B cell (primary cell): ENCODE data around the gene BBX. TPM values are rescaled to one million over a fixed set of nuclear protein-coding genes. Genes with fewer than 3 reads are reported as not detected.

Experiments used
- ATAC-seq: fragments of 200-7000 bp; cut with Tn5 transposase; one replicate; pipeline ENCODE4 v1.10.0; 2021; ENCODE audit warnings: low read depth, mild to moderate bottlenecking, moderate number of reproducible peaks, moderate library complexity
- CTCF ChIA-PET: fragments of 350-600 bp; sonication (Branson Sonifier 250); formaldehyde crosslinking; loops from one replicate; lab custom pipeline; 2021; ENCODE audit warnings: antibody characterized with exemption, inconsistent platforms; lab: Charles Lee
- POLR2A ChIA-PET: fragments of 350-600 bp; sonication (Branson Sonifier 250); formaldehyde crosslinking; loops from one replicate; lab custom pipeline; 2021; ENCODE audit warnings: antibody characterized with exemption; lab: Charles Lee
- DNase-seq: peaks from one replicate; pipeline ENCODE4 v3.0.0; 2013
- H2AFZ ChIP-seq: 2 replicates; pipeline ENCODE4 v1.6.1; 2012; ENCODE audit warnings: mild to moderate bottlenecking, low read depth, low read length; ENCODE audit not compliant: insufficient read depth, poor library complexity, severe bottlenecking
- H3K27ac ChIP-seq, 2 donors: 1 replicate in 1 of 2; 2 replicates in 1 of 2; pipeline ENCODE4 v1.5.1; 2012 to 2013; ENCODE audit warnings: low read length in 2 of 2, mild to moderate bottlenecking in 2 of 2, moderate library complexity in 1 of 2
- H3K27me3 ChIP-seq, 4 experiments: fragments of 200-600 bp in 1 of 4; sonication (generic) in 1 of 4; replicated peaks in 1 of 4; 1 replicate in 2 of 4; 2 replicates in 2 of 4; pipeline versions ENCODE4 v1.6.1 to v1.7.0; 2013 to 2016; ENCODE audit warnings: low read length in 3 of 4, mild to moderate bottlenecking in 2 of 4, mixed read lengths in 1 of 4, moderate library complexity in 1 of 4; ENCODE audit not compliant: insufficient read depth in 4 of 4, control insufficient read depth in 3 of 4; ENCODE audit errors: control extremely low read depth in 1 of 4
- H3K36me3 ChIP-seq, 2 experiments: replicated peaks in 1 of 2; 1 replicate in 1 of 2; 2 replicates in 1 of 2; pipeline versions ENCODE4 v1.6.1 to v1.7.1; 2013; ENCODE audit warnings: low read length in 1 of 2; ENCODE audit not compliant: insufficient read depth in 2 of 2, control insufficient read depth in 1 of 2; ENCODE audit errors: control extremely low read depth in 1 of 2, extremely low read depth in 1 of 2
- H3K4me1 ChIP-seq, 2 donors: fragments of 200-600 bp in 1 of 2; sonication (generic) in 1 of 2; 1 replicate in 1 of 2; 2 replicates in 1 of 2; pipeline versions ENCODE4 v1.5.1 to v1.6.1; 2013 to 2017; ENCODE audit warnings: low read length in 2 of 2; ENCODE audit not compliant: control insufficient read depth in 2 of 2, insufficient read depth in 2 of 2
- H3K4me2 ChIP-seq: replicated peaks from 2 replicates; pipeline ENCODE3; 2012; ENCODE audit warnings: mild to moderate bottlenecking, low read depth, low read length; ENCODE audit not compliant: poor library complexity, severe bottlenecking
- H3K4me3 ChIP-seq, 5 experiments: fragments of 200-600 bp in 1 of 5; sonication (generic) in 1 of 5; 1 replicate in 3 of 5; 2 replicates in 2 of 5; pipeline versions ENCODE4 v1.5.1 to v1.7.0; 2011 to 2016; ENCODE audit warnings: low read length in 4 of 5, mild to moderate bottlenecking in 4 of 5, low read depth in 2 of 5, control low read depth in 1 of 5, moderate library complexity in 1 of 5; ENCODE audit not compliant: insufficient read depth in 1 of 5; ENCODE audit errors: control extremely low read depth in 1 of 5, extremely low read depth in 1 of 5
- H3K79me2 ChIP-seq: fragments of 200-600 bp; sonication (generic); one replicate; pipeline ENCODE4 v1.6.0; 2016; ENCODE audit warnings: low read length; ENCODE audit not compliant: control insufficient read depth, insufficient read depth
- H3K9ac ChIP-seq: fragments of 200-600 bp; sonication (generic); 2 replicates; pipeline ENCODE4 v1.6.1; 2017; ENCODE audit warnings: mild to moderate bottlenecking, low read length, moderate library complexity
- H3K9me3 ChIP-seq, 3 donors: one replicate each; pipeline versions ENCODE4 v1.6.1 to v1.7.1; 2013; ENCODE audit warnings: low read length in 2 of 3; ENCODE audit not compliant: control insufficient read depth in 2 of 3, insufficient read depth in 1 of 3; ENCODE audit errors: control extremely low read depth in 1 of 3
- H4K20me1 ChIP-seq: 2 replicates; pipeline ENCODE4 v1.6.0; 2012; ENCODE audit warnings: mild to moderate bottlenecking, low read length; ENCODE audit not compliant: insufficient read depth, control insufficient read depth, poor library complexity, severe bottlenecking
- H3K27ac Mint-ChIP-seq: one replicate; pipeline ENCODE4 v1.8.0; 2021; ENCODE audit warnings: mixed read lengths
- H3K27me3 Mint-ChIP-seq: one replicate; pipeline ENCODE4 v1.8.0; 2021; ENCODE audit warnings: mixed read lengths
- H3K4me1 Mint-ChIP-seq: one replicate; pipeline ENCODE4 v1.8.0; 2021; ENCODE audit warnings: mixed read lengths
- H3K4me3 Mint-ChIP-seq: one replicate; pipeline ENCODE4 v1.8.0; 2021; ENCODE audit warnings: mixed read lengths
- H3K9me3 Mint-ChIP-seq: one replicate; pipeline ENCODE4 v1.8.0; 2022; ENCODE audit warnings: mixed read lengths; ENCODE audit not compliant: insufficient read depth
- CTCF ChIP-seq: fragments of 200-600 bp; IDR thresholded peaks from one replicate; pipeline ENCODE4 v1.8.0; 2022; ENCODE audit warnings: antibody characterized with exemption, mild to moderate bottlenecking
- EZH2 ChIP-seq: IDR thresholded peaks from 2 replicates; pipeline ENCODE4 v1.6.1; 2012; ENCODE audit warnings: borderline replicate concordance, low read depth, mild to moderate bottlenecking, moderate library complexity, low read length; ENCODE audit not compliant: insufficient read depth, poor library complexity, severe bottlenecking
- WGBS: methylation state at CpG from one replicate; pipeline ENCODE4 v1.1.5; 2013; ENCODE audit warnings: missing lambda C conversion rate; ENCODE audit not compliant: insufficient coverage; 5-methylcytosine and 5-hydroxymethylcytosine counted together
- intact Hi-C: fragments of 100-400 bp; cut with micrococcal nuclease; formaldehyde crosslinking; loops from one replicate; pipeline ENCODE4 v1.10.0; 2022
- polyA plus RNA-seq: library from polyadenylated mRNA; depleted of rRNA; stranded (reverse); fragments of >200 nt; gene quantifications from 2 replicates; pipeline ENCODE4 v1.2.3, GENCODE V29; 2012
- total RNA-seq, 2 donors: library from RNA; stranded (reverse); fragments of 120-200 nt in 1 of 2; gene quantifications; 1 replicate in 1 of 2; 2 replicates in 1 of 2; pipeline versions ENCODE4 v1.2.3 to v1.2.4, GENCODE V29; 2013 to 2022

BBX gene
- total and polyA plus RNA-seq, 2 donors (not counting 1 experiment from before 2014, with no cell fraction given) = 27.8 to 133 TPM

- WGBS = 56% methylated on average over 3 of the region's 4 CpGs
- H3K9me3 Mint-ChIP-seq = no peaks in the 10 kb centered on the region
- POLR2A ChIA-PET = no interaction called here
Observed at GRCh38 chr3:107498646-107499045, 24.1 kb upstream of the BBX start.

GRCh38 chr3:107506458-107506857 is 16.3 kb upstream of the BBX start:
- H3K4me3 ChIP-seq = no peak overlapping the region
- H3K27ac Mint-ChIP-seq = no peak overlapping the region
- no peak overlapping the region for H3K4me2 ChIP-seq
- ChIA-PET POLR2A (no interaction called here), CTCF (no interaction called here)
- H3K9ac ChIP-seq = no peak overlapping the region
- ATAC-seq (no peak), DNase-seq (no peak)
- TF ChIP-seq CTCF (no peak), EZH2 (no peak)
- intact Hi-C loops = no loop called here
- no peaks in the 10 kb centered on the region for H3K4me1 Mint-ChIP-seq
- H3K4me3 Mint-ChIP-seq = no peak overlapping the region
- no peaks in the 10 kb centered on the region for H3K79me2 ChIP-seq
- no peaks in the 10 kb centered on the region for H3K4me1 ChIP-seq
- no peak overlapping the region for H3K27ac ChIP-seq
- H3K9me3 ChIP-seq = no peaks in the 10 kb centered on the region
- no peaks in the 10 kb centered on the region for H3K36me3 ChIP-seq
- no CpG with 5 or more reads among the region's 2 CpGs for WGBS
- H2AFZ ChIP-seq = no peak overlapping the region
- H3K27me3 Mint-ChIP-seq = peaks cover 2% of the 10 kb centered on the region
- H3K27me3 ChIP-seq = no peaks in the 10 kb centered on the region
- no peaks in the 10 kb centered on the region for H3K9me3 Mint-ChIP-seq
- no peaks in the 10 kb centered on the region for H4K20me1 ChIP-seq

More at GRCh38 chr3:107498646-107499045, 24.1 kb upstream of the BBX start:
- Mint-ChIP-seq H3K27ac (no peak overlapping the region), H3K4me1 (peaks cover 2% of the 10 kb centered on the region), H3K4me3 (no peak overlapping the region), H3K27me3 (peaks cover 6% of the 10 kb centered on the region)
- DNase-seq (no peak), ATAC-seq (no peak)
- Histone ChIP-seq H3K4me2 (no peak overlapping the region), H3K4me1 (no peaks in the 10 kb centered on the region), H3K36me3 (no peaks in the 10 kb centered on the region), H3K79me2 (no peaks in the 10 kb centered on the region), H3K9me3 (no peaks in the 10 kb centered on the region), H3K9ac (no peak overlapping the region), H4K20me1 (no peaks in the 10 kb centered on the region), H3K27ac (no peak overlapping the region), H2AFZ (no peak overlapping the region), H3K27me3 (peaks cover 0 to 3% (median 2%) of the 10 kb centered on the region in 4 experiments), H3K4me3 (no peak overlapping the region)
- CTCF ChIA-PET = no interaction called here
- intact Hi-C loops = no loop called here
- TF ChIP-seq EZH2 (no peak), CTCF (no peak)
